ENCODE results near the gene MCF2L2.

DNA sequence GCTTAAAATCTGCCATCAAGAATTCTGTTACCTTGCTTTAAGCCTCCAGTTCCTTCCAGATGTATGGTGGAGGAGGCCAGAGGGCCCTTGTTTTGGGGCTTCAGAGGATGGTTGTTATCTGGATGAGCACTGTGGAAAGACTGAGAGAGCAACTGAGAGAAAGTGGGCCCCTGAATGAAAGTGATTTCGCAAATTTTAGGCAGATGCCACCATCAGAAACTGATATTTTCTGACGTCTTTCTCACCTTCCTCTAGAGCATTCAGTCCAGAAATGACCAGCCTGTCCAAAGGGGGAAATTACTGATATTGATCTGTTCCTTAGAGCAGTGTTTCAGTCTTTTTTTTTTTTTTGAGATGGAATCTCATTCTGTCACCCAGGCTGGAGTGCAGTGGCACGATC lies 162.0 kb downstream of the MCF2L2 start:
- TF ChIP-seq, protein P1, sequence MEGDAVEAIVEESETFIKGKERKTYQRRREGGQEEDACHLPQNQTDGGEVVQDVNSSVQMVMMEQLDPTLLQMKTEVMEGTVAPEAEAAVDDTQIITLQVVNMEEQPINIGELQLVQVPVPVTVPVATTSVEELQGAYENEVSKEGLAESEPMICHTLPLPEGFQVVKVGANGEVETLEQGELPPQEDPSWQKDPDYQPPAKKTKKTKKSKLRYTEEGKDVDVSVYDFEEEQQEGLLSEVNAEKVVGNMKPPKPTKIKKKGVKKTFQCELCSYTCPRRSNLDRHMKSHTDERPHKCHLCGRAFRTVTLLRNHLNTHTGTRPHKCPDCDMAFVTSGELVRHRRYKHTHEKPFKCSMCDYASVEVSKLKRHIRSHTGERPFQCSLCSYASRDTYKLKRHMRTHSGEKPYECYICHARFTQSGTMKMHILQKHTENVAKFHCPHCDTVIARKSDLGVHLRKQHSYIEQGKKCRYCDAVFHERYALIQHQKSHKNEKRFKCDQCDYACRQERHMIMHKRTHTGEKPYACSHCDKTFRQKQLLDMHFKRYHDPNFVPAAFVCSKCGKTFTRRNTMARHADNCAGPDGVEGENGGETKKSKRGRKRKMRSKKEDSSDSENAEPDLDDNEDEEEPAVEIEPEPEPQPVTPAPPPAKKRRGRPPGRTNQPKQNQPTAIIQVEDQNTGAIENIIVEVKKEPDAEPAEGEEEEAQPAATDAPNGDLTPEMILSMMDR (IDR thresholded peaks at IDR 0.05 in 8 of 11, conservative IDR thresholded peaks at IDR 0.05 in 3 of 11) = no peak
- no peak for TF ChIP-seq POLR2A (IDR thresholded peaks at IDR 0.05)

Measured in spleen (tissue), 7 donors.